Common myeloid progenitor, CD34-positive (primary cell): ENCODE data around the gene INTS3.

Experiments used
- CTCF ChIA-PET: fragments of 350-600 bp; sonication (Branson Sonifier 250); formaldehyde crosslinking; loops from one replicate; lab custom pipeline; 2021; ENCODE audit warnings: antibody characterized with exemption; lab: Charles Lee
- POLR2A ChIA-PET: fragments of 350-600 bp; sonication (Branson Sonifier 250); formaldehyde crosslinking; loops from one replicate; lab custom pipeline; 2021; ENCODE audit warnings: antibody characterized with exemption; lab: Charles Lee
- DNase-seq, 3 donors: peaks; one replicate each; pipeline versions ENCODE4 v3.0.0 to v3.0.0-alpha.2; 2013
- H3K27ac ChIP-seq, 2 experiments: 1 replicate in 1 of 2; 2 replicates in 1 of 2; pipeline ENCODE4 v1.7.0; 2013; ENCODE audit warnings: inconsistent platforms in 2 of 2, low read length in 2 of 2, mild to moderate bottlenecking in 2 of 2, low read depth in 1 of 2, moderate library complexity in 1 of 2; ENCODE audit not compliant: severe bottlenecking in 2 of 2, insufficient read depth in 1 of 2, poor library complexity in 1 of 2
- H3K27me3 ChIP-seq, 5 experiments: replicated peaks in 2 of 5; 1 replicate in 3 of 5; 2 replicates in 2 of 5; pipeline versions ENCODE4 v1.6.1 to v1.7.0; 2013; ENCODE audit warnings: low read length in 4 of 5, mild to moderate bottlenecking in 2 of 5, moderate library complexity in 2 of 5, inconsistent platforms in 1 of 5; ENCODE audit not compliant: insufficient read depth in 5 of 5, control insufficient read depth in 4 of 5
- H3K36me3 ChIP-seq, 4 experiments: 1 replicate in 2 of 4; 2 replicates in 2 of 4; pipeline versions ENCODE4 v1.6.1 to v1.7.0; 2013; ENCODE audit warnings: low read length in 3 of 4, control low read depth in 1 of 4, mild to moderate bottlenecking in 1 of 4; ENCODE audit not compliant: control insufficient read depth in 4 of 4, insufficient read depth in 4 of 4
- H3K4me1 ChIP-seq, 4 experiments: 1 replicate in 3 of 4; 2 replicates in 1 of 4; pipeline versions ENCODE4 v1.6.1 to v1.7.1; 2013; ENCODE audit warnings: low read length in 3 of 4, mild to moderate bottlenecking in 3 of 4, control low read depth in 1 of 4, inconsistent platforms in 1 of 4, moderate library complexity in 1 of 4; ENCODE audit not compliant: control insufficient read depth in 4 of 4, insufficient read depth in 4 of 4; ENCODE audit errors: control extremely low read depth in 1 of 4
- H3K4me3 ChIP-seq, 7 experiments: 1 replicate in 4 of 7; 2 replicates in 3 of 7; pipeline versions ENCODE4 v1.5.1 to v1.7.0; 2013; ENCODE audit warnings: mild to moderate bottlenecking in 7 of 7, low read length in 6 of 7, moderate library complexity in 6 of 7, inconsistent platforms in 2 of 7, low read depth in 2 of 7, control low read depth in 1 of 7; ENCODE audit not compliant: insufficient read depth in 4 of 7, control insufficient read depth in 1 of 7; ENCODE audit errors: extremely low read depth in 1 of 7
- H3K9me3 ChIP-seq, 5 experiments: 1 replicate in 4 of 5; 2 replicates in 1 of 5; pipeline versions ENCODE4 v1.6.1 to v1.7.1; 2013; ENCODE audit warnings: low read length in 4 of 5, mild to moderate bottlenecking in 2 of 5, inconsistent platforms in 1 of 5, low read depth in 1 of 5, moderate library complexity in 1 of 5; ENCODE audit not compliant: control insufficient read depth in 4 of 5, insufficient read depth in 2 of 5; ENCODE audit errors: control extremely low read depth in 1 of 5
- WGBS: methylation state at CpG from one replicate; pipeline ENCODE4 v1.1.5; 2013; ENCODE audit not compliant: insufficient coverage; 5-methylcytosine and 5-hydroxymethylcytosine counted together

Gene INTS3

GRCh38 chr1:153783233-153784190, 55.7 kb downstream of the INTS3 start:
- H3K4me1 ChIP-seq, result peaks cover 5 to 12% (median 10%) of the 10 kb centered on the region in 4 experiments
- peaks cover 0 to 2% (median 0%) of the 10 kb centered on the region in 4 experiments for H3K36me3 ChIP-seq
- peak overlapping the region; percentile 74 to 89 for H3K27ac ChIP-seq
- H3K4me3 ChIP-seq, result peak overlapping the region; percentile 57 to 83 (median 69)
- no peaks in the 10 kb centered on the region for H3K27me3 ChIP-seq
- 0% methylated on average over 52 of the region's 61 CpGs for WGBS
- CTCF ChIA-PET, result no interaction called here
- DNase-seq, result peak; percentile 91 to 95 (median 94)
- POLR2A ChIA-PET, result interaction anchor here (0.5 kb wide), 1 partner anchor 207 kb away, joined by 3 read pairs; the partner anchor contains the start of gene RPS27
- H3K9me3 ChIP-seq, result no peaks in the 10 kb centered on the region

- Histone ChIP-seq H3K4me3 (no peak overlapping the region), H3K9me3 (no peaks in the 10 kb centered on the region), H3K27ac (no peak overlapping the region), H3K27me3 (no peaks in the 10 kb centered on the region), H3K36me3 (no peaks in the 10 kb centered on the region), H3K4me1 (peaks cover 12 to 36% (median 28%) of the 10 kb centered on the region in 4 experiments)
- ChIA-PET CTCF (interaction anchor here (1.0 kb wide), 2 partner anchors 11 to 42 kb away, joined by 3 read pairs; no protein-coding TSS in a partner anchor), POLR2A (no interaction called here)
- no peak for DNase-seq
- WGBS, result 100% methylated on average over 1 of the region's 4 CpGs
Observed at GRCh38 chr1:153786038-153786790, 58.4 kb downstream of the INTS3 start.

- DNase-seq, result peak in 2 of 3 donors; percentile 23 to 31
- WGBS, result 43% methylated on average over 13 of the region's 22 CpGs
- CTCF ChIA-PET, result interaction anchor here (0.6 kb wide), 2 partner anchors 10 to 197 kb away, joined by 3 read pairs; no protein-coding TSS in a partner anchor
- Histone ChIP-seq H3K36me3 (no peaks in the 10 kb centered on the region), H3K4me3 (no peak overlapping the region), H3K9me3 (no peaks in the 10 kb centered on the region), H3K27me3 (no peaks in the 10 kb centered on the region), H3K27ac (peak overlapping the region in 1 of 2 experiments; percentile 80), H3K4me1 (peaks cover 7 to 42% (median 27%) of the 10 kb centered on the region in 4 experiments)
- POLR2A ChIA-PET, result interaction anchor here (0.8 kb wide), 1 partner anchor 201 kb away, joined by 3 read pairs; the partner anchor contains the start of gene RPS27
Observed at GRCh38 chr1:153789478-153790034, 61.7 kb downstream of the INTS3 start.

- Histone ChIP-seq H3K27me3 (no peaks in the 10 kb centered on the region), H3K9me3 (no peaks in the 10 kb centered on the region), H3K4me3 (peak overlapping the region in 6 of 7 experiments; percentile 21 to 73 (median 43)), H3K36me3 (no peaks in the 10 kb centered on the region), H3K27ac (peak overlapping the region; percentile 55 to 80), H3K4me1 (peaks cover 7 to 51% (median 27%) of the 10 kb centered on the region in 4 experiments)
- CTCF ChIA-PET, result interaction anchor here (0.6 kb wide), 1 partner anchor 9 kb away, joined by 3 read pairs; no protein-coding TSS in a partner anchor
- POLR2A ChIA-PET, result interaction anchor here (0.6 to 0.8 kb wide), 2 partner anchors 200 to 481 kb away, joined by 3 to 4 read pairs; partner anchors contain the start of gene RPS27
- peak; percentile 67 to 90 (median 90) for DNase-seq
- 50% methylated on average over 13 of the region's 16 CpGs for WGBS
Observed at GRCh38 chr1:153790313-153790965, 62.6 kb downstream of the INTS3 start.

- Histone ChIP-seq H3K27me3 (no peaks in the 10 kb centered on the region), H3K27ac (peak overlapping the region; percentile 55 to 80), H3K4me1 (peaks cover 7 to 58% (median 27%) of the 10 kb centered on the region in 4 experiments), H3K36me3 (no peaks in the 10 kb centered on the region), H3K4me3 (peak overlapping the region in 5 of 7 experiments; percentile 21 to 73 (median 43)), H3K9me3 (no peaks in the 10 kb centered on the region)
- 5% methylated on average over 6 of the region's 9 CpGs for WGBS
- CTCF ChIA-PET, result interaction anchor here (0.7 to 2.0 kb wide), 3 partner anchors 22 to 154 kb away, joined by 3 to 8 read pairs (median 3); no protein-coding TSS in a partner anchor
- POLR2A ChIA-PET, result interaction anchor here (0.6 kb wide), 2 partner anchors 17 to 480 kb away, joined by 4 to 6 read pairs; no protein-coding TSS in a partner anchor
- peak; percentile 87 to 97 (median 95) for DNase-seq
Observed at GRCh38 chr1:153790966-153791647, 63.3 kb downstream of the INTS3 start.
